Activated CD4-positive, CD25-positive, alpha-beta regulatory T cell treated with anti-CD3 and anti-CD28 coated beads, Interleukin-2, amount 50 U/mL, for 72 hours (primary cell): ENCODE results near the gene GSTM5.
"Not testable (repeated sequence)": the region's sequence is repeated elsewhere in the genome, so short reads cannot be mapped to it uniquely, and the experiment has no call there.

Experiments used
- DNase-seq: peaks from one replicate; pipeline ENCODE4 v3.0.0; 2021

Gene GSTM5

GRCh38 chr1:109711593-109712320 is at the start of gene GSTM5:
GSTM5 (plus strand) TSS chr1:109712251; CDS start chr1:109712313, 62 bp downstream.
- not testable (repeated sequence) for DNase-seq

GRCh38 chr1:109664671-109665070 is 47.4 kb upstream of the GSTM5 start:
- no peak for DNase-seq

DNA sequence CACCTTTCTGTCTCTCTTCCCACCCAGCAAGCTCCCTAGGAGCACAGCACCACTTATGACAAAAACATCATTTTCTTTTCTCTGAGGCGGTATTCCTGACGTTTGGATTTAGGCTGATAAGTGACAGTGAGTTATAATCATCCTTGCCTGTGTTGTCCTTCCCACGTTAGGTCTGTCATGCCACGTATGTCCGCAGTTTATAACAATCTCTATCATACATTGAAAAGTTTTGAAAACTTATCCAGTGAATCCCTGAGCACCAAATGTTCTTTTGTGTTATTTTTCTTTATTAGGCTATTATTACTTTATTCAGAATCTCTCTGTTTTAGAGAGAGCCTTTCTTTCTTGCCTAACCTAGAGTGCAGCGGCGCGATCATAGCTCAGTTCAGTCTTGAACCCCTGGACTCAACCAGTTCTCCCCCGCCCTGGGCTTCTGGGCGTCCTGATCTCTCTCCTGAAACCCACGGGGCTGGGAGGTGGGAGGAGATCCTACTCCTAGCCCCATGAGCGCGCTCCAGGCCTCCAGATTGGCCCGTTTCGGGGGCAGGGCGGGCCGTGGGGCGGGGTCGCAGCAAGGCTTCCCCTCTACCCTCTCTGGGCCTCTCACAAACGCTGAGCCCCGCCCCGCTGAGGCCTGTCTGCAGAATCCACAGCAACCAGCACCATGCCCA is 44.5 kb upstream of the GSTM5 start, which contains the start of gene GSTM2:
TSS of gene GSTM2 (plus strand) at position 606 of the 671 bp plus-strand sequence. CDS start at position 665, 59 bp downstream.
- DNase-seq: peak; percentile 68

DNA sequence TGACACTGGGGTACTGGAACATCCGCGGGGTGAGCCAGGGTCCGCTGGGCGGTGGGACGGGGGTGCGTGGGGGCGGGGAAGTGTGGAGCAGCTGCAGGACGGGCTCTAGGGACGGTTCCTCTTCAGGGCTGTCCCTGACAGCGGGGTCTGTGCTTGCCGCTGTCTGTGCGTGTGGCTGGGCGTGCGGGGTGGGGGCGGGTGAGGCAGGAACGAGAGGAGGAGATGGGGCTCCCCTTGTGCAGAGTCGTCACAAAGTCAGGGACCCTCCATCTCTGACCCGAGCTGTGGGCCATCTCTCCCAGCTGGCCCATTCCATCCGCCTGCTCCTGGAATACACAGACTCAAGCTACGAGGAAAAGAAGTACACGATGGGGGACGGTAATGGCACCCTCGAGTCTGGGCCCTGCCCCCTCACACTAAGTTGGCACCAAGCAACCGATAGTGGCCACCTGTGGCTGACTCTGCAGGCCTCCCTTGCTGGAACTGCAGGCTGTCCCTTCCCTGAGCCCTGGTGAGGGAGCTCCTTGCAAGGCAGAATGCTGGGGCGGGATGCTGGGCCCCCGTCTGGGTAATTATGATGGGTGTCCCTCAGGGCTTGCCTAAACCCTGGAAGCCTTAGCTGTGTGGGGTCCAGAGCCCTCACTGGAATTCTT is 43.8 kb upstream of the GSTM5 start:
- DNase-seq: no peak

DNA sequence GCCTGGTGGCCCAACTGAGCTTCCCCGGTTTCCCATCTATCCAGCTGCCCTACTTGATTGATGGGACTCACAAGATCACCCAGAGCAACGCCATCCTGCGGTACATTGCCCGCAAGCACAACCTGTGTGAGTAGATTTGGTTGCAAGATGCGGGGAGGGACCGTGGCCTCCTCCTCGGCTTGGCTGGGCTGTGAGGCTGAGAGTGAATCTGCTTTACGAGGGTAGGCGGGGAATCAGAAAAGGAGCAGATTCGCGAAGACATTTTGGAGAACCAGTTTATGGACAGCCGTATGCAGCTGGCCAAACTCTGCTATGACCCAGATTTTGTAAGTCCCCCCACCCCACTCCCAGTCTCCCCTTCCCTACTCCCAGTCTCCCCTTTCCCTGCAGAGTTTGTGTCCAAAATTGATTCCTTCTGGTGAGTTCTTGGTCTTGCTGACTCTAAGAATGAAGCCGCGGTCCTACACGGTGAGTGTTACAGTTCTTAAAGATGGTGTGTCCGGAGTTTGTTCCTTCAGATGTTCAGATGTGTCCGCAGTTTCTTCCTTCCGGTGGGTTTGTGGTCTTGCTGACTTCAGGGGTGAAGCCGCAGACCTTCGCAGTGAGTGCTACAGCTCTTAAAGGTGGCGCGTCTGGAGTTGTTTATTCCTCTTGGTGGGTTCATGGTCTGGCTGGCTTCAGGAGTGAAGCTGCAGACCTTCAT is 42.7 kb upstream of the GSTM5 start:
- no peak for DNase-seq

- not testable (repeated sequence) for DNase-seq
These were observed 42.1 kb upstream of the GSTM5 start for GRCh38 chr1:109669949-109670302.

GRCh38 chr1:109671067-109671466 is 41.0 kb upstream of the GSTM5 start:
- no peak for DNase-seq

GRCh38 chr1:109673861-109674260 is 38.2 kb upstream of the GSTM5 start:
- not testable (repeated sequence) for DNase-seq

DNA sequence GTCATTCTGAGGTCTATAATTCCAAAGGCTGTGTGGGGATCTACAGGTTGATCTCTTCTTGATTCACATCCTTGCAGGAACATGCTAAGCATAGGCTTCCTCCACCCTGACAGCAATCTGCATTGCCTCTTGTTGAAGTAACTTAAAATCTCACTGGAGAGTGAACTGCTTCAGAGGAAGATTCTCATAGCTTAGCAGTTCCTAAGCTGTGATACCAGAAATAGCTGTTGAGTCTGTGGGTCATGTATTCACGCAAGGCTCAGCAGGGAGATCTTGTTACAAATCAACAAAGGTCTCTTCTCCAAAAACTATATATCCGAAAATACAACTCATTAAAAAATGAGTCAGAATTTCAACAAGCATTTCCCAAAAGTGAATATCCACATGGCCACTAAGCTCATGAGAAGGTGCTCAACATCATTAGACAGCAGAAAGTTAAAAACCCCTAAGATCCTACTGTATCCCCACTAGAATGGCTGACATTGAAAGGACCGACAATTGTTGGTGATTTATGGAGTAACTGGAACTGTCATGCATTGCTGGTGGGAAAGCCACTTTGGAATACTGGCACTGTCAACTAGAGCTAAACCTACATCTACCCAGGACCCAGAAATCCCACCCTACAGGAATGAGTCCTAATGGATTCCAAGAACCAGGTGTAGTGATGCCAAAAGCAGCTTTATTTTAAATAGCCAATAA is 35.2 kb upstream of the GSTM5 start:
- not testable (repeated sequence) for DNase-seq

GRCh38 chr1:109677459-109677858 is 34.6 kb upstream of the GSTM5 start:
- no peak for DNase-seq

DNA sequence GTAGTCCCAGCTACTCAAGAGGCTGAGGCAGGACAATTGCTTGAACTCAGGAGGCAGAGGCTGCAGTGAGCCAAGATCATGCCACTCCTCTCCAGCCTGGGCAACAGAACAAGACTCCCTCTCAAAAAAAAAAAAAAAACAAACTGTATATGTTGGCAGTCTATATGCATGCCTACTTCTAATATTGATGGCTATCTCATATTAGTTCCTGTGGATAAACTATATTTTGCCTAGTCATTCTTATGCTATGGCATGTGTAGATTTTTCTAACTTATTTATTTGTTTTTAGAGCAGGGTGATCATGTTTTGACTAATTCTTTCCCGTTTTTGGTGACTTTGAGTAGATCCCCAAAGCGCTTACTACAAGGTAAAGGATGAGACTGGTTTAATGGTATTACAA is 33.4 kb upstream of the GSTM5 start:
- not testable (repeated sequence) for DNase-seq

GRCh38 chr1:109684777-109685176 is 27.3 kb upstream of the GSTM5 start:
- not testable (repeated sequence) for DNase-seq

GRCh38 chr1:109685399-109685798 is 26.7 kb upstream of the GSTM5 start:
- not testable (repeated sequence) for DNase-seq

GRCh38 chr1:109685890-109686289 is 26.2 kb upstream of the GSTM5 start:
- not testable (repeated sequence) for DNase-seq

DNA sequence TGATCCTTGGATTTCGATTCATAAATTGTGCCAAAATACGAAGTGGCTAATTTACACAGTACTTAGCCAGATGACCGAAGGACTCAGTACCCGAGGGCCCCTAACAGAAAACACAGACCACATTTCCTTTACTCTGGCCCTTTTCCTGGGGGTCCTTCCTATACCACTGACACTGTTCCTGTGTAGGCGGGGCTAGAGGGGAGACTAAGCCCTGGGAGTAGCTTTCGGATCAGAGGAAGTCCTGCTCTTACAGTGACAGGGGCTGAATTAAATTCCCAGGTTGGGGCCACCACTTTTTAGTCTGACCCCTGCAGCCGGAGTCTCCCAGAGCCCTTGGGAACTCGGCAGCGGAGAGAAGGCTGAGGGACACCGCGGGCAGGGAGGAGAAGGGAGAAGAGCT is 24.9 kb upstream of the GSTM5 start:
- not testable (repeated sequence) for DNase-seq

DNA sequence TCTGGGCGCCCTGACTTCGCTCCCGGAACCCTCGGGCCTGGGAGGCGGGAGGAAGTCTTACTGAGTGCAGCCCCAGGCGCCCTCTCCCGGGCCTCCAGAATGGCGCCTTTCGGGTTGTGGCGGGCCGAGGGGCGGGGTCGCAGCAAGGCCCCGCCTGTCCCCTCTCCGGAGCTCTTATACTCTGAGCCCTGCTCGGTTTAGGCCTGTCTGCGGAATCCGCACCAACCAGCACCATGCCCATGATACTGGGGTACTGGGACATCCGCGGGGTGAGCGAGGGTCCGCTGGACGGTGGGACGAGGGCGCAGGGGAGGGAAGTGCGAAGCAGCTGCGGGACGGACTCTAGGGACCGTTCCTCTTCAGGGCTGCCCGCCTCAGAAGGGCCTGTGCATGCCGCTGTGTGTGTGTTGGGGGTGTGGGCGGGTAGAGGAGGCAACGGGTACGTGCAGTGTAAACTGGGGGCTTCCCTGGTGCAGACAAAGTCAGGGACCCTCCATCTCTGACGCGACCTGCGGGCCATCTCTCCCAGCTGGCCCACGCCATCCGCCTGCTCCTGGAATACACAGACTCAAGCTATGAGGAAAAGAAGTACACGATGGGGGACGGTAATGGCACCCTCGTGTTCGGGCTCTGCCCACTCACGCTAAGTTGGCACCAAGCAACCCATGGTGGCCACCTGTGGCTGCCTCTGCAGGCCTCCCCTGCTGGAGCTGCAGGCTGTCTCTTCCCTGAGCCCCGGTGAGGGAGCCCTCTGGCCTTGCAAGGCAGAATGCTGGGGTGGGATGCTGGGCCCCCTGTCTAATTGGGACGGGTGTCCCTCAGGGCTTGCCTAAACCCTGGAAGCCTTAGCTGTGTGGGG is 24.2 kb upstream of the GSTM5 start, which contains the start of gene GSTM1:
TSS of gene GSTM1 (plus strand) at position 177 of the 859 bp plus-strand sequence. CDS start at position 234, 57 bp downstream.
- DNase-seq: peak; percentile 72

GRCh38 chr1:109689844-109690405 is 22.1 kb upstream of the GSTM5 start:
- no peak for DNase-seq

DNA sequence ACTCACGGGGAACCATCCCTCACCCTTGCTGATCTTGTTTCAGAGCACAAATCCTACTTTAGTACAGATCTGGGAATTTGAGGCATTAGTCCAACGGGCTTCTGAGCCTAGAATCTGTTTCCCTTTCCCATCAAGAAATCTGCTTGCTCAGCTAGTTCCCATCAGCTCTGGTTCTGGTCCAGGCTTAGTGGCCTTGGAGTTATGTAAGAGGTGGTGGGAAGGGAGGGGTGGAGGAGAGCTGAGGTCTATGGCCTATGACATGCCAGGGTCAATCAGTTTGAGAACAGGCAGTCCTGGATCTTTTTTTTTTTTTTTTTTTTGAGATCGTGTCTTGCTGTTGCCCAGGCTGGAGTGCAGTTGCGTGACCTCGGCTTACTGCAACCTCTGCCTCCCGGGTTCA is 20.3 kb upstream of the GSTM5 start:
- no peak for DNase-seq

DNA sequence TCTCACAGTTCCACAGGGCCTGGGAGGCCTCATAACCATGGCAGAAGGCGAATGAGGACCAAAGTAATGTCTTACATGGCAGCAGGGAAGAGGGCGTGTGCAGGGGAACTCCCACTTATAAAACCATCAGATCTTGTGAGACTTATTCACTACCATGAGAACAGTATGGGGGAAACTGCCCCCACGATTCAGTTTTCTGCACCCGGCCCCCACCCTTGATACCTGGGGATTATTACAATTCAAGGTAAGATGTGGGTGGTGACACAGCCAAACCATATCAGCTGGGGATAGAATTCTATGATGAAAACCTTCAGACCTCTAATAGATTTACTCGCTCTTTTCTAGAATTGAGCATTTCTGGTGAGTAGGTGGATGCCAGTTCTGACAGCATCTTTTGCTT is 17.7 kb upstream of the GSTM5 start:
- not testable (repeated sequence) for DNase-seq

DNA sequence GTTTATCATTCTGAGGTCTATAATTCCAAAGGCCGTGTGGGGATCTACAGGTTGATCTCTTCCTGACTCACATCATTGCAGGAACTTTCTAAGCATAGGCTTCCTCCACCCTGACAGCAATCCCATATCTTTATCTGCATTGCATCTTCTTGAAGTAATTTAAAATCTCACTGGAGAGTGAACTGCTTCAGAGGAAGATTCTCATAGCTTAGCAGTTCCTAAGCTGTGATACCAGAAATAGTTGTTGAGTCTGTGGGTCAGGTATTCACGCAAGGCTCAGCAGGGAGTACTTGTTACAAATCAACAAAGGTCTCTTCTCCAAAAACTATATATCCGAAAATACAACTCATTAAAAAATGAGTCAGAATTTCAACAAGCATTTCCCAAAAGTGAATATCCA is 16.9 kb upstream of the GSTM5 start:
- not testable (repeated sequence) for DNase-seq

GRCh38 chr1:109697066-109697465 is 15.0 kb upstream of the GSTM5 start:
- DNase-seq: no peak
